K562 (cell line): Measurements from ENCODE around the gene CELSR1. TPM values are rescaled to one million over a fixed set of nuclear protein-coding genes. Genes with fewer than 3 reads are reported as not detected.

Experiments used
- ATAC-seq: fragments of 200-7000 bp; cut with Tn5 transposase; 3 replicates; pipeline ENCODE4 v1.9.1; 2020; ENCODE audit warnings: moderate library complexity
- BruUV-seq: library from RNA; stranded (reverse); fragments of 400-500 nt; replicated peaks from 2 replicates; lab custom pipeline; 2021; lab: Mats Ljungman, UMichigan
- CTCF ChIA-PET: fragments of 300-600 bp; formaldehyde crosslinking; extraction: SDS; loops from one replicate; lab custom pipeline; 2021; ENCODE audit warnings: low intra/inter-chr PET ratio; lab: Yijun Ruan, JAX
- POLR2A ChIA-PET: fragments of 300-600, 350-650 bp; sonication (Branson Sonifier 250); formaldehyde crosslinking; extraction: SDS; loops from one replicate; lab custom pipeline; 2021; ENCODE audit warnings: antibody characterized with exemption, inconsistent platforms; lab: Yijun Ruan, JAX
- DNase-seq, 4 experiments: peaks; one replicate each; pipeline versions ENCODE4 v3.0.0 to v3.0.0-alpha.2; 2011 to 2018; ENCODE audit warnings: low spot score in 3 of 4, mixed read lengths in 3 of 4; ENCODE audit errors: extremely low read depth in 1 of 4
- FAIRE-seq: peaks from 2 replicates; lab custom pipeline; 2011; peaks lifted over from hg19 to GRCh38; lab: Jason Lieb, UNC
- H2AFZ ChIP-seq: 2 replicates; pipeline ENCODE4 v1.6.0; 2011; ENCODE audit warnings: low read depth, low read length, control low read depth, inconsistent platforms
- H3K27ac ChIP-seq: fragments of 200-600 bp; 3 replicates; pipeline ENCODE4 v1.8.0; 2011; ENCODE audit warnings: low read depth, mild to moderate bottlenecking, control low read depth, inconsistent platforms, low read length, moderate library complexity, mixed read lengths; ENCODE audit errors: extremely low read depth
- H3K27me3 ChIP-seq, 2 experiments: fragments of 300-600 bp in 1 of 2; 2 replicates in 1 of 2; 3 replicates in 1 of 2; pipeline versions ENCODE4 v1.6.0 to v1.8.0; 2011; ENCODE audit warnings: inconsistent platforms in 2 of 2, low read length in 2 of 2, mild to moderate bottlenecking in 1 of 2, mixed read lengths in 1 of 2, moderate library complexity in 1 of 2; ENCODE audit not compliant: control insufficient read depth in 2 of 2, insufficient read depth in 2 of 2
- H3K36me3 ChIP-seq: fragments of 300-600 bp; 3 replicates; pipeline ENCODE4 v1.8.0; 2011; ENCODE audit warnings: mild to moderate bottlenecking, low read length, inconsistent platforms; ENCODE audit not compliant: control insufficient read depth, insufficient read depth
- H3K4me1 ChIP-seq, 2 experiments: fragments of 200-600 bp in 1 of 2; replicated peaks in 1 of 2; 2 replicates in 1 of 2; 3 replicates in 1 of 2; pipeline versions ENCODE4 v1.5.1 to v1.8.0; 2011; ENCODE audit warnings: inconsistent platforms in 2 of 2, low read length in 2 of 2, mild to moderate bottlenecking in 1 of 2, mixed read lengths in 1 of 2, moderate library complexity in 1 of 2; ENCODE audit not compliant: control insufficient read depth in 2 of 2, insufficient read depth in 2 of 2
- H3K4me2 ChIP-seq: 2 replicates; pipeline ENCODE4 v1.6.1; 2011; ENCODE audit warnings: low read length, control low read depth, inconsistent platforms, mixed read lengths; ENCODE audit not compliant: insufficient read depth
- H3K4me3 ChIP-seq: fragments of 200-600 bp; sonication (generic), shearing (Covaris generic); 2 replicates; pipeline ENCODE4 v1.5.1; 2016; ENCODE audit warnings: control low read depth, inconsistent platforms
- H3K79me2 ChIP-seq: fragments of 200-600 bp; 3 replicates; pipeline ENCODE4 v1.8.0; 2011; ENCODE audit warnings: low read length, inconsistent platforms; ENCODE audit not compliant: control insufficient read depth, insufficient read depth
- H3K9ac ChIP-seq, 2 experiments: 2 replicates each; pipeline versions ENCODE4 v1.6.0 to v1.6.1; 2011; ENCODE audit warnings: low read depth in 2 of 2, low read length in 2 of 2, control low read depth in 1 of 2, inconsistent platforms in 1 of 2, mild to moderate bottlenecking in 1 of 2, mixed read lengths in 1 of 2; ENCODE audit not compliant: insufficient read depth in 1 of 2
- H3K9me1 ChIP-seq: one replicate; pipeline ENCODE4 v1.6.0; 2011; ENCODE audit warnings: inconsistent platforms, mild to moderate bottlenecking, low read length, moderate library complexity; ENCODE audit not compliant: control insufficient read depth, insufficient read depth
- H3K9me3 ChIP-seq: replicated peaks from 2 replicates; pipeline ENCODE4 v1.5.1; 2011; ENCODE audit warnings: low read depth, low read length, inconsistent platforms; ENCODE audit not compliant: control insufficient read depth, insufficient read depth
- H4K20me1 ChIP-seq: replicated peaks from 2 replicates; pipeline ENCODE4 v1.6.1; 2011; ENCODE audit warnings: low read length, inconsistent platforms, mixed read lengths; ENCODE audit not compliant: control insufficient read depth, insufficient read depth
- BRD9 ChIP-seq: fragments of 450-650 bp; IDR thresholded peaks from 2 replicates; pipeline ENCODE4 v1.6.1; 2018; ENCODE audit warnings: low read depth; ENCODE audit not compliant: partially characterized antibody
- DEAF1 ChIP-seq: fragments of 450-650 bp; formaldehyde crosslinking; IDR thresholded peaks from 2 replicates; pipeline ENCODE4 v1.4.0; 2020; ENCODE audit warnings: mild to moderate bottlenecking, moderate library complexity
- E2F8 ChIP-seq: fragments of 450-650 bp; IDR thresholded peaks from 2 replicates; pipeline ENCODE4 v1.7.1; 2018; ENCODE audit warnings: mild to moderate bottlenecking, low read depth; ENCODE audit not compliant: partially characterized antibody
- FOS ChIP-seq: IDR thresholded peaks from 3 replicates; pipeline ENCODE4 v1.6.1; 2011; ENCODE audit not compliant: insufficient read length; ENCODE audit errors: extremely low read depth
- HNRNPLL ChIP-seq: fragments of 200-400 bp; formaldehyde crosslinking; IDR thresholded peaks from 2 replicates; pipeline ENCODE4 v1.6.1; 2017; ENCODE audit warnings: low read length, low read depth, mild to moderate bottlenecking; ENCODE audit not compliant: poor library complexity, severe bottlenecking
- L3MBTL2 ChIP-seq: fragments of 450-650 bp; IDR thresholded peaks from 2 replicates; pipeline ENCODE4 v1.6.1; 2016; ENCODE audit warnings: mild to moderate bottlenecking, moderate library complexity
- LARP7 ChIP-seq: fragments of 450-650 bp; IDR thresholded peaks from 2 replicates; pipeline ENCODE4 v1.6.1; 2016
- TAF15 ChIP-seq: fragments of 200-400 bp; formaldehyde crosslinking; IDR thresholded peaks from 2 replicates; pipeline ENCODE4 v1.6.1; 2017; ENCODE audit warnings: mild to moderate bottlenecking, low read depth, low read length, moderate library complexity
- THRA ChIP-seq: fragments of 450-650 bp; IDR thresholded peaks from 2 replicates; pipeline ENCODE4 v1.6.1; 2017; ENCODE audit warnings: mild to moderate bottlenecking, moderate library complexity
- ZKSCAN3 ChIP-seq: fragments of 250-450 bp; sonication (Bioruptor Pico); IDR thresholded peaks from 2 replicates; pipeline ENCODE4 v1.4.0; 2020
- ZNF124 ChIP-seq: sonication (generic); formaldehyde crosslinking; IDR thresholded peaks from 2 replicates; pipeline ENCODE4 v1.8.1; 2022; ENCODE audit warnings: missing genetic modification reagents
- ZNF239 ChIP-seq: fragments of 250-450 bp; sonication (Bioruptor Pico); IDR thresholded peaks from 2 replicates; pipeline ENCODE4 v1.4.0; 2020; ENCODE audit warnings: mild to moderate bottlenecking
- ZNF436 ChIP-seq: fragments of 250-450, 450-650 bp; sonication (Bioruptor Pico); formaldehyde crosslinking; IDR thresholded peaks from 2 replicates; pipeline ENCODE4 v1.7.0; 2020; ENCODE audit warnings: mild to moderate bottlenecking
- WGBS: fragments of 100-300 bp; shearing (Covaris generic); methylation state at CpG from one replicate; pipeline ENCODE4 v1.1.6; 2016; ENCODE audit warnings: low coverage, mixed read lengths; ENCODE audit not compliant: insufficient coverage; ENCODE audit errors: missing lambda C conversion rate; 5-methylcytosine and 5-hydroxymethylcytosine counted together
- in situ Hi-C: fragments of 300-500 bp; cut with MboI; formaldehyde crosslinking; loops from 4 replicates; pipeline ENCODE4 v1.15.0; 2018; ENCODE audit warnings: inconsistent platforms, mixed read lengths
- intact Hi-C: fragments of 100-400 bp; cut with micrococcal nuclease; formaldehyde crosslinking; loops from 2 replicates; pipeline ENCODE4 v1.14.2; 2022
- polyA plus RNA-seq, 8 experiments: library from polyadenylated mRNA; depleted of rRNA in 4 of 8; stranded (reverse) in 5 of 8; unstranded in 3 of 8; fragments of >200 nt; fragmentation: Nextera tagmentation in 2 of 8; fragmentation: Illumina TruSeq in 1 of 8; extraction: Ambion mirVana in 2 of 8; extraction: Trizol in 1 of 8; gene quantifications; 2 replicates each; pipeline versions ENCODE4 v1.2.1 to v1.2.3, GENCODE V29; 2011 to 2014; ENCODE audit warnings: inconsistent platforms in 1 of 8, missing spikeins in 1 of 8
- total RNA-seq, 7 experiments: library from RNA; depleted of rRNA in 6 of 7; stranded (reverse); fragments of >200 nt in 6 of 7; fragmentation: Illumina TruSeq in 2 of 7; extraction: Trizol in 2 of 7; gene quantifications; 2 replicates each; pipeline versions ENCODE4 v1.2.1 to v1.2.3, GENCODE V29; 2011 to 2021; ENCODE audit warnings: low replicate concordance in 1 of 7
- TF ChIP-seq, protein P1 (sequence below): fragments of 450-650 bp; conservative IDR thresholded peaks from 2 replicates; pipeline ENCODE4 v1.6.1; 2016; ENCODE audit warnings: missing genetic modification characterization, low read depth, mild to moderate bottlenecking, missing compliant biosample characterization, moderate library complexity

CELSR1 gene
- total and polyA plus RNA-seq, 9 of the 15 experiments (the other 6 are each of a cell fraction or from before 2014, with no cell fraction given): under 0.01 to 0.09 TPM; not detected in 7

GRCh38 chr22:46415776-46416519 lies 121.5 kb downstream of the CELSR1 start:
- peaks cover 11 to 80% of the 10 kb centered on the region in 2 experiments; a peak in 4 of 5 replicates for H3K27me3 ChIP-seq
- no peak overlapping the region for H2AFZ ChIP-seq
- under 1% methylated on average over 22 of the region's 30 CpGs for WGBS
- H3K9me3 ChIP-seq: no peaks in the 10 kb centered on the region
- no peak overlapping the region for H3K9ac ChIP-seq
- no peak overlapping the region for H3K4me2 ChIP-seq
- CTCF ChIA-PET: no interaction called here
- H3K27ac ChIP-seq: no peak overlapping the region
- DNase-seq (no peak), FAIRE-seq (no peak), ATAC-seq (no peak)
- H3K79me2 ChIP-seq: no peaks in the 10 kb centered on the region
- in situ Hi-C loops: no loop called here
- intact Hi-C loops: no loop called here
- peaks cover 7% of the 10 kb centered on the region; the same call in 1 of the 2 replicates for H4K20me1 ChIP-seq
- no peak overlapping the region for H3K4me3 ChIP-seq
- H3K9me1 ChIP-seq: no peaks in the 10 kb centered on the region
- BruUV-seq: no TSS peak
- POLR2A ChIA-PET: no interaction called here
- H3K4me1 ChIP-seq: no peaks in the 10 kb centered on the region
- H3K36me3 ChIP-seq: no peaks in the 10 kb centered on the region
- TF ChIP-seq ZNF436 (CRISPR knock-in tag) (no peak), ZKSCAN3 (CRISPR knock-in tag) (no peak), LARP7 (no peak), ZNF239 (no peak), HNRNPLL (no peak), THRA (no peak), E2F8 (no peak), TAF15 (no peak), FOS (no peak), DEAF1 (CRISPR knock-in tag) (no peak), BRD9 (no peak), ZNF124 (CRISPR knock-in tag) (no peak), L3MBTL2 (no peak)
- TF ChIP-seq, protein P1, sequence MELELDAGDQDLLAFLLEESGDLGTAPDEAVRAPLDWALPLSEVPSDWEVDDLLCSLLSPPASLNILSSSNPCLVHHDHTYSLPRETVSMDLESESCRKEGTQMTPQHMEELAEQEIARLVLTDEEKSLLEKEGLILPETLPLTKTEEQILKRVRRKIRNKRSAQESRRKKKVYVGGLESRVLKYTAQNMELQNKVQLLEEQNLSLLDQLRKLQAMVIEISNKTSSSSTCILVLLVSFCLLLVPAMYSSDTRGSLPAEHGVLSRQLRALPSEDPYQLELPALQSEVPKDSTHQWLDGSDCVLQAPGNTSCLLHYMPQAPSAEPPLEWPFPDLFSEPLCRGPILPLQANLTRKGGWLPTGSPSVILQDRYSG (tag): no peak
